Heart left ventricle (tissue), 16 donors: ENCODE measurements around the gene GLB1L. TPM values are rescaled to one million over a fixed set of nuclear protein-coding genes. Genes with fewer than 3 reads are reported as not detected.

Experiments
- ATAC-seq, 4 donors: fragments of 200-7000 bp; cut with Tn5 transposase; one replicate each; pipeline ENCODE4 v1.9.1; 2020 to 2022; ENCODE audit warnings: moderate library complexity in 4 of 4, mild to moderate bottlenecking in 3 of 4, moderate number of reproducible peaks in 1 of 4
- DNase-seq, 5 donors: peaks; one replicate each; pipeline ENCODE4 v3.0.0-alpha.2; 2020
- H3K27ac ChIP-seq, 12 donors: fragments of 200-600 bp; sonication (generic) in 4 of 12; one replicate each; pipeline versions ENCODE4 v1.5.0 to v1.8.0; 2016 to 2022; ENCODE audit warnings: mild to moderate bottlenecking in 2 of 12
- H3K27me3 ChIP-seq, 9 donors: fragments of 200-600 bp; sonication (generic) in 2 of 9; one replicate each; pipeline versions ENCODE4 v1.5.1 to v1.8.0; 2016 to 2022; ENCODE audit warnings: mild to moderate bottlenecking in 3 of 9
- H3K36me3 ChIP-seq, 9 donors: fragments of 200-600 bp; sonication (generic) in 2 of 9; one replicate each; pipeline versions ENCODE4 v1.5.0 to v1.8.0; 2018 to 2022; ENCODE audit warnings: mild to moderate bottlenecking in 2 of 9
- H3K4me1 ChIP-seq, 12 donors: fragments of 200-600 bp; sonication (generic) in 4 of 12; one replicate each; pipeline versions ENCODE4 v1.5.0 to v1.8.0; 2016 to 2022; ENCODE audit warnings: mild to moderate bottlenecking in 3 of 12
- H3K4me3 ChIP-seq, 12 donors: fragments of 200-600 bp; sonication (generic) in 4 of 12; one replicate each; pipeline versions ENCODE4 v1.5.0 to v1.8.0; 2017 to 2022; ENCODE audit warnings: mild to moderate bottlenecking in 9 of 12, moderate library complexity in 4 of 12
- H3K9me3 ChIP-seq, 12 donors: fragments of 200-600 bp; sonication (generic) in 4 of 12; one replicate each; pipeline versions ENCODE4 v1.5.0 to v1.8.0; 2016 to 2022; ENCODE audit warnings: mild to moderate bottlenecking in 1 of 12
- CTCF ChIP-seq, 12 donors: fragments of 200-600 bp; sonication (generic) in 4 of 12; IDR thresholded peaks; one replicate each; pipeline versions ENCODE4 v1.5.0 to v1.8.0; 2018 to 2022; ENCODE audit warnings: antibody characterized with exemption in 12 of 12, mild to moderate bottlenecking in 5 of 12
- POLR2A ChIP-seq, 2 donors: fragments of 450-650 bp; IDR thresholded peaks; one replicate each; pipeline ENCODE4 v1.6.1; 2017; ENCODE audit warnings: antibody characterized with exemption in 2 of 2, mild to moderate bottlenecking in 2 of 2, moderate library complexity in 2 of 2
- WGBS, 4 donors: extraction: QIAGEN DNeasy Blood & Tissue Kit in 2 of 4; methylation state at CpG; one replicate each; pipeline versions ENCODE4 v1.1.5 to v1.1.7; 2013 to 2018; 5-methylcytosine and 5-hydroxymethylcytosine counted together
- intact Hi-C, 10 donors: fragments of 100-400 bp; cut with DNase I; formaldehyde crosslinking; loops; one replicate each; pipeline versions ENCODE4 v1.11.1 to v1.14.2; 2022
- polyA plus RNA-seq, 2 donors: library from polyadenylated mRNA; stranded (reverse); fragments of 200-250 nt; gene quantifications; one replicate each; pipeline ENCODE4 v1.2.3, GENCODE V29; 2013
- total RNA-seq, 9 donors: library from RNA; depleted of rRNA in 2 of 9; stranded (reverse); fragments of >200 nt in 2 of 9; fragmentation: NEBNext Ultra II Directional in 3 of 9; extraction: Animal tissue kit (Norgen Biotek cat#: 25700) in 3 of 9; gene quantifications; one replicate each; pipeline versions ENCODE4 v1.1.0 to v1.2.4, GENCODE V29; 2016 to 2023
- donor health status: ischemic (EF 13 %, LVEDD 7.1; RV severe dilation, severe dysfunction).
- donor health status: healthy with polysubstance abuse.
- donor health status: DM: no; HTN: yes; CAD: no.
- donor health status: DM: no; HTN: no; CAD: no.
- donor health status: ischemic (EF 25% LVEDD 6.9; RV normal size, moderate dysfunction).
- donor health status: ischemic (EF 25% LVEDD 5.7; RV mildly dilated, moderate dysfunction).
- donor health status: healthy.
- donor health status: DM: yes; HTN: yes; CAD: no.
- donor health status: ischemic (EF 35%, LVEDD 5.7; RV mildly dilated, moderate dysfunction).
- donor health status: nonischemic (EF 11% LVEDD 7.7; RV severe dilation, severe dysfunction).
- donor health status: DM: yes; HTN: yes; CAD: no.
- donor health status: PGD.
- donor health status: ischemic (EF 29% LVEDD 5.4; RV normal size, mild dysfunction).
- donor health status: nonischemic (EF 23%, LVEDD 6.1; RV moderate dilation, normal function).

GLB1L gene
- total and polyA plus RNA-seq, 11 donors = 1.3 to 7.9 (median 2.4) TPM

GRCh38 chr2:219282943-219283581 lies 37.8 kb upstream of the GLB1L start:
- H3K4me1 ChIP-seq = peaks cover 4 to 37% (median 19%) of the 10 kb centered on the region in 12 donors
- DNase-seq (no peak), ATAC-seq (no peak)
- peak overlapping the region in 2 of 12 donors; percentile 11 to 43 for H3K27ac ChIP-seq
- H3K9me3 ChIP-seq = no peaks in the 10 kb centered on the region
- no peak overlapping the region for H3K4me3 ChIP-seq
- intact Hi-C loops = loop anchor here in 1 of 10 donors (5.0 kb wide), 1 partner anchor 66 kb away; the partner anchor contains the start of gene ABCB6
- TF ChIP-seq POLR2A (IDR thresholded peaks at IDR 0.05) (no peak), CTCF (IDR thresholded peaks at IDR 0.05) (no peak)
- 82 to 92% (median 89%) methylated on average over 17 of the region's 17 CpGs for WGBS, 4 donors
- H3K36me3 ChIP-seq = peaks cover 0 to 65% (median 55%) of the 10 kb centered on the region in 9 donors
- no peaks in the 10 kb centered on the region for H3K27me3 ChIP-seq

DNA sequence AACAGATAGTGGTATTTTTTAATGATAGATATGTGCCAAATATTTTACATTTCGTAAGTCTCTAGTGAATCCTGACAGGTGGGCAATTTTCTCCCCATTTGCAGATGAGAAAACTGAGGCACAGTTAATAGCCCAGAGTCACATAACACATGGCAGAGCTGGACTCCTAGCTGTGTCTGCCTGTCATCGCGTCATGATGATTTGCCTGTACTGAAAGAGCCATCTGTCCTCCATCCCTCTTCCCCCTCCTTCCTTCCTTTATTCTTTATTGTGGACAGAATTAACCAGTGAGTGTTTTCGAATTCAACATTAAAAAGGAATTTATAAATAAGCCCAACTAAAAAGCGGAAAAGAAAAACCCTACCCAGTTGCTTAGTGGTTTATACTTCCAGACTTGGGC lies 37.1 kb upstream of the GLB1L start:
- 76 to 86% (median 80%) methylated on average over 5 of the region's 5 CpGs for WGBS, 4 donors

GRCh38 chr2:219281588-219281987 lies 36.3 kb upstream of the GLB1L start:
- Histone ChIP-seq H3K27me3 (no peaks in the 10 kb centered on the region), H3K4me1 (peaks cover 7 to 43% (median 26%) of the 10 kb centered on the region in 12 donors), H3K27ac (peak overlapping the region in 2 of 12 donors; percentile 24 to 99), H3K9me3 (no peaks in the 10 kb centered on the region), H3K4me3 (no peak overlapping the region), H3K36me3 (peaks cover 0 to 64% (median 55%) of the 10 kb centered on the region in 9 donors)
- ATAC-seq (no peak), DNase-seq (no peak)
- WGBS, 4 donors = 84 to 90% (median 88%) methylated on average over 8 of the region's 8 CpGs
- intact Hi-C loops = loop anchor here in 1 of 10 donors (5.0 kb wide), 1 partner anchor 64 kb away; the partner anchor contains the start of gene ABCB6
- TF ChIP-seq CTCF (IDR thresholded peaks at IDR 0.05) (no peak), POLR2A (IDR thresholded peaks at IDR 0.05) (no peak)

More for the DNA sequence above, 37.1 kb upstream of the GLB1L start:
- DNase-seq (no peak), ATAC-seq (no peak)
- H3K27me3 ChIP-seq = no peaks in the 10 kb centered on the region
- peaks cover 7 to 44% (median 26%) of the 10 kb centered on the region in 12 donors for H3K4me1 ChIP-seq
- H3K4me3 ChIP-seq = no peak overlapping the region
- no peaks in the 10 kb centered on the region for H3K9me3 ChIP-seq
- intact Hi-C loops = loop anchor here in 1 of 10 donors (5.0 kb wide), 1 partner anchor 65 kb away; the partner anchor contains the start of gene ABCB6
- TF ChIP-seq POLR2A (IDR thresholded peaks at IDR 0.05) (no peak), CTCF (IDR thresholded peaks at IDR 0.05) (no peak)
- H3K27ac ChIP-seq = peak overlapping the region in 3 of 12 donors; percentile 3 to 43 (median 11)
- H3K36me3 ChIP-seq = peaks cover 0 to 65% (median 55%) of the 10 kb centered on the region in 9 donors

DNA sequence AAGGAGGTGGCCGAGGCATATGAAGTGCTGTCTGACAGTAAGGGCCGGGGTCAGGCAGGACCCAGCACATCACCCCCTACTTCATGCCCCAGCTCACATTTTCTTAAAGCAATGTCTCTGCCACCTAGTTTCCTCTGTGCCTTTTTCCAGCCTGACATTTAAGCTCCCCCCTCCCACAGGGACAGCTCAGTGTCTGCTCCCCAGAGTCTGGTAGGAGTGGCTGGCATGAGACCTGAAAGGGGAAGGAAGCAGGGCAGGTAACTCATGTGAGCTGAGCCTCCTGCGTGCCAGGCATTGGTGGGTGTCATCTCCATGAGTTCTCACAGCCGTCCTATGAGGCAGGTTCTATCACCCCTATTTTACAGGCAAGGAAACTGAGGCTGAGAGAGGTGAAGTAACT lies 35.4 kb upstream of the GLB1L start:
- peak in 1 of 5 donors; percentile 15 for DNase-seq
- H3K4me1 ChIP-seq = peaks cover 7 to 38% (median 26%) of the 10 kb centered on the region in 12 donors
- H3K4me3 ChIP-seq = peak overlapping the region in 3 of 12 donors; percentile 73 to 86 (median 83)
- H3K9me3 ChIP-seq = no peaks in the 10 kb centered on the region
- TF ChIP-seq POLR2A (IDR thresholded peaks at IDR 0.05) (no peak), CTCF (IDR thresholded peaks at IDR 0.05) (no peak)
- peaks cover 0 to 55% (median 54%) of the 10 kb centered on the region in 9 donors for H3K36me3 ChIP-seq
- 85 to 96% (median 94%) methylated on average over 4 of the region's 4 CpGs for WGBS, 4 donors
- H3K27ac ChIP-seq = peak overlapping the region in 6 of 12 donors; percentile 97 to 100 (median 99)
- no peaks in the 10 kb centered on the region for H3K27me3 ChIP-seq
- intact Hi-C loops = loop anchor here in 1 of 10 donors (5.0 kb wide), 1 partner anchor 63 kb away; the partner anchor contains the start of gene ABCB6
- ATAC-seq = no peak
